GM12892 (cell line): ENCODE data around the gene NCDN.

Source experiments
- POLR2A ChIP-seq: IDR thresholded peaks from 2 replicates; pipeline ENCODE4 v1.6.1; 2011; ENCODE audit warnings: low read depth, low read length, control low read depth
- POLR2AphosphoS5 ChIP-seq: IDR thresholded peaks from 2 replicates; pipeline ENCODE4 v1.6.1; 2011; ENCODE audit warnings: low read depth, low read length, control low read depth

GRCh38 chr1:35558374-35559316 lies 1.0 kb downstream of the NCDN start:
- no peak for TF ChIP-seq POLR2AphosphoS5
- TF ChIP-seq POLR2A, result no peak
